Activated T-cell treated with anti-CD3 and anti-CD28 coated beads for 48 hours (primary cell): ENCODE data around the gene PTCHD1.

Experiments used
- DNase-seq: peaks from one replicate; pipeline ENCODE4 v3.0.0-alpha.2; 2020; ENCODE audit warnings: low read depth

Gene PTCHD1

DNA sequence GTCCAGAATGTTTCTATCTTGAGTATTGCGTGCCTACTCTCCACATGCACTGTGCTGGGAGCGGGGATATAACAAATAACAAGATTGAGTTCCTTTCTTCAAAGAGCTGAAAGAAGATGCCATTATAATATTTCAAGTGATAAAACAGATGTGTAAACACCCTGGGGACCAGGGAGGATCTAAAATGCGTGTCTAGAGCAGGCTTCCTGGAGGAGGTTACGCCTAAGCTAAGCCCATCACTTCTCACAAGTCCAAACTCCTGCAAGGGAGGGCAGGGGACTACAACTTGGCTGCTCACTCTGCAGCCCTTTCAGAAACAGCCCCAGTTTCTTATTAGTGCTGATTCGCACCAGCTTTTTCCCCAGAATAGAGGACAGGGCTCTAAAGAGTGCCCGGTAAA, 21.5 kb downstream of the PTCHD1 start:
- DNase-seq = no peak

DNA sequence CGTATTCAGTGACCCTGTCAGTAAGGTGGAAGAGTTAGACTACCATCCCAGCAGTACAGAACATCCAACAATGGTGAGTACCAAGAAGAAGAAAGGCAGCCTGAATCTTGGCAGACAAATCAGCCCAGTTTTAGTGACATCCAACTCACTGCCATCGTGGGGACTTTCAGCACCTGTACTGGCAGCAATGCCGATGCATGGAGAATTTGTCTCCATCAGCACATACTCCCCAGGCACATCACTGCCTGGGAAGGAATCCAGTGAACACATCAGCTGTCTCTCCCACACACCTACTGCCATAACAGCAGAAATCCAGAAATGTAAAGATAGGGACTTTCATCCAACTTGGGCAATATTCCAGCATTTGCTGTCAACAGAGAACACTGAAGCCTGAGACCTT, 29.8 kb downstream of the PTCHD1 start:
- DNase-seq = no peak

DNA sequence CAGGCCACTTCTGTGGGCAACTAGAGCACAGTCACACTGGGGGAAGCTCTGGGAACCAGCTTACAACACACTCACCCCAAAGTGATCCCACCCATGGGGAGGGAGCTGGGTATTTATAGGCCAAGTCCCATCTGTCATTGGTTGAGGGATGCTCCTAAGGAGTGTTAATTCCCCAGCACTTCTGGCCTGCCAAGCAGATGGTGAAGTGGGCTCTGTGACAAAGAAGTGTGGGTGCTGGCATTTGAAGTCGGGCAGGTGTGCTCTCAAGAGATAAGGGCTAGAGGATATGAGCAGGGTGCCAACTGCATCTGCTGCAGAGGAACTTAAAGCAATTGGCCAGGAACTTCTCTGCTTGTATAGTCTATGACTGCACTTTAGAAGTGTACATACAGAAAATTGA, 30.9 kb downstream of the PTCHD1 start:
- no peak for DNase-seq

DNA sequence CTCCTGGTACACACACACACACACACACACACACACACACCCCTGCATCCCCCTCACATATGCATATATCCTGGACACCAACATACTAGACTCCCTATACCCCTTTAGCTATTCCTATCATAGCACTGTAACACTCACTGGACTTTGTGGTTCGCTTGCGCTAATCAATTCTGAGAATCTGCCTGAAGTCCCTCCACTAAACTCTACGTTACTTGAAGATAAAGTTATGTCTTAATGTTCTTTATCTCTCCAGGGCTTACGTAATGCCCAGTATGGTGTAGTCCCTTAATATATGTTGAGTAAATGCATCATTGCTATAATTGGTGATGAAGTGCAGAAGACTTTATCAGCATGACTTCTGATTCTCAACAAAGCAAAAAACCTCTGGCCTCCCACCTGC, 32.3 kb downstream of the PTCHD1 start:
- DNase-seq = no peak

DNA sequence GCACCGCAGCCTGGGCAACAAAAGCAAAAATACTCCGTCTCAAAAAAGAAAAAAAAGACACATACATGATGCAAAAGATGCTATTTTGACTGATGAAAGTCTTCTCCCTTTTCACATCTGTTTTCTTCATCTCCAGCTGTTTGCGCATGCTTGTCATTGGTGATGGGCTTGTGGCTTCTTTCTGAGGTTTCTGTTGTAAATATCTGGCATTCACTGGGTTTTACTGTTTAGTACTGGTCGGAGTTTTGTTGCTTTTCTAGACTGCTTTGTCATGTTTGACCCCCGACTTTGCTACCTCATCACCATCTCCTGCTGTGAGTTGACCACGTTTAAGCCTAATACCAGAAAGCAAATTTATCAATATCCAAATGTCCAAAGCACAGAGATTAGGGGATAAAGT, 34.4 kb downstream of the PTCHD1 start:
- no peak for DNase-seq

DNA sequence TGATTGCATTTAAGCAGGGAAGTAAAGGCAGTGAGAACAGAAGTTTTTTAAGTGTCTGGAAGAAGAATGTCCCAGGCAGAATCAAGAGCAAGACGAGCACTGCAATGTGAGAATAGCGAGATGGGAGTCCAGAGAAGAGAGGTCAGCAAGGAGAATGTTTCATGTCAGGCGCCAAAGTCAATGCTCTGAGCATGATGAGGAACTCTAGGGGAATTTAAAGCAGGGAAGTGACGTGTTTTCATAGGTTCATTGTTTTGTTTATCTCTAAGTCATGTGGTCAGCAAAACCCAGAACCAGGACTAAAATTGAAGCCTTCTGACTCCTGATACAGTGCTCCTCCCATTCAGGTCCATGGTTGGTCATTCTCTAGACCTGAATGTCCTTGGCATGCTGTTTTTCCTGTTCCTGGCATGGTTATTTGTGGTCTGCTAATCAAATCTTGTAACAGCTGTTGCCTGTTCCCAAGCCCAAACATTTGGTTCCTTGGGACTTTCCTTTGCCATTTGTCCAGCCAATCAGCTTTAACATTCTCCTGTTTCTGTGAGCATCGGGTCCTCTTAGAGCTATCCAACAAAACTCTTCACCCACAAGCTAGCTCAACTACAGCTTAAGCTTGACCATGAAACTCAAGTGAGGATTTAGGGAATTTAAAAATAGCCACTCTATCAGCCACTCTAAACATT, 37.7 kb downstream of the PTCHD1 start:
- no peak for DNase-seq

DNA sequence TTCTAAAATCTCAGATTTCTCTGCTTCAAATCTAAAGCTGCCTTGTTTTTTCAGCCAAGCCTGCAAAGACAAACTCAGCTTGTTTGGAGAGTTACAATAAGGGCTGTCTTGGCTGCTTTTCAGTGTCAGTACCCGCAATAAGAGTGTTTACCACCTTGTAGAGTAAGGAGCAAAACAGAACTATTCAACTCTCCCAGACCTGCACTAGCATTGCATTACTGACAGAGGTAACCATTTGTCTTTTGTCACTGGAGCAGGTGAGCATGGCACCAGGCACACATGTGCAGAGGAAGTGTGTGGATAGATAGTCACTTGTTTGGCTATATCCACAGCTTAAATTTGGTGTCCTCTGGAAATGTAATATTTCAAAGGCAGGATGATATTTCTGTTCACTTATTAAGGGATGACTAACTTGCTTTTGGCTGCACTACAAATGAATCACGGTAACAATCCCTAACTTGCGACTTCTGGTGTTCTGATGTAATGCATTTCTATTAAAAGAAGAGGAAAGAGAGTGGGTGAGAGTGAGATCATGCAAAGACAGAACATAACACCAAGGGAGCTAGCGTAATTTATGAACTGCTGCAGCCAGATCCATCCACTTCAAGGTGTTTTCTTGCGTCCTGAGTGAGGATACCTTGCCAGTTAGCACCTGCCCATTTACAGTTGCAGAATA, 38.6 kb downstream of the PTCHD1 start:
- DNase-seq = no peak

DNA sequence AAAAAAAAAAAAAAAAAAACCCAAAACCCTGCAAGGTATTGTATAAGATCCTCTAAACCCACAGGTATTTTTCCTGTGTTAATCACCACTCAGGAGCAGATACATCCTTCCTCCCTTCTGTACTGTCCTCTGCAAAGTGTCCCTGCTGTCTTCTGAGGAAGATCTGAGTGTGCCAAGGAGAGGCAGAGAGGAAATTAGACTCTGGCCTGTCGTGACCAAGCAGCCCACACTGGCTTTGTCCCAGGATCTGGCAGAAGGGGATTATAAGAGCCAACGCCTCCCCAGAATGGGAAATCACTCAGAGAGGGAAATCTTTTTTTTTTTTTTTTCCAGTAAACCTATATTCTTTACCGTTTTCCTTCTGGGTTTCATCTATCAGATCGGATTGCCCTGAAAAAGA, 39.6 kb downstream of the PTCHD1 start:
- DNase-seq = no peak

DNA sequence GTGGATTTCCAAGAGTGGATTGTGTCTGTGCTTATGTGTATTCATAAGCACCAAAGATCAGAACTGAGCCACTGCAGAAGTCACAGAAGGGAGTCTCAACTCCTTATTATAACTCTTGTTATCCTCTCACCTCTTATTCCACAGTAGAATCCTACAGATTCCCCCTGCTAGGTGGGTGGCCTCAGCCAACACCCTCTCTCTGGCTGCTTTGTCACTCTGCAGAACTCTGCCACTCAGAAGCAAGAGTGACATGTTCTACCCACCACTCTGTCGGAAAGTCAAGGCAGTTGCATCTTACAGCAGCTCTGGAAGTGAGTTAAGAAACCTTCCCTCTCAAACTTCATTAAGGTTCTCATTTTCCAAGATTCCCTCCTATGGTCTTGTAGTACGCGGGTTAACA, 41.9 kb downstream of the PTCHD1 start:
- DNase-seq = no peak

DNA sequence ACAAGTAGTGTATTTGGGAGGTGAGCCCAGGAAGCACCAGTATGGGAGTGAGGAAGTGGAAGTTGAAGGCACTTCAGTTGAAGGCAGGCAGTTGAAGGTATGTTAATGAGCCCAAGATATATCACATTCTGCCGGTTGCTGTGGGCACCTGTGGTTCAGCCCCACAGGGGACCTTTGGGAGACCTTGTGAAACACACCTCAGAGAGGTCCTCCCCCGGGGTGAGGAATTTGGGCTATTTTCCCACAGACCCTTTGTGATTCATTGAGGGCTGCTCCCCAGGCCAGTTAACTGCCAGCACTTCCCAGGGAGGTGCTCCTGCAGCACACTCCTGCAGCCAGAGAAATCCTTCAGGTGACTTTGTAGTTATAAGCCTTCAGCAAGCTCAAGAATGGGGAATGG, 45.9 kb downstream of the PTCHD1 start:
- DNase-seq = no peak

DNA sequence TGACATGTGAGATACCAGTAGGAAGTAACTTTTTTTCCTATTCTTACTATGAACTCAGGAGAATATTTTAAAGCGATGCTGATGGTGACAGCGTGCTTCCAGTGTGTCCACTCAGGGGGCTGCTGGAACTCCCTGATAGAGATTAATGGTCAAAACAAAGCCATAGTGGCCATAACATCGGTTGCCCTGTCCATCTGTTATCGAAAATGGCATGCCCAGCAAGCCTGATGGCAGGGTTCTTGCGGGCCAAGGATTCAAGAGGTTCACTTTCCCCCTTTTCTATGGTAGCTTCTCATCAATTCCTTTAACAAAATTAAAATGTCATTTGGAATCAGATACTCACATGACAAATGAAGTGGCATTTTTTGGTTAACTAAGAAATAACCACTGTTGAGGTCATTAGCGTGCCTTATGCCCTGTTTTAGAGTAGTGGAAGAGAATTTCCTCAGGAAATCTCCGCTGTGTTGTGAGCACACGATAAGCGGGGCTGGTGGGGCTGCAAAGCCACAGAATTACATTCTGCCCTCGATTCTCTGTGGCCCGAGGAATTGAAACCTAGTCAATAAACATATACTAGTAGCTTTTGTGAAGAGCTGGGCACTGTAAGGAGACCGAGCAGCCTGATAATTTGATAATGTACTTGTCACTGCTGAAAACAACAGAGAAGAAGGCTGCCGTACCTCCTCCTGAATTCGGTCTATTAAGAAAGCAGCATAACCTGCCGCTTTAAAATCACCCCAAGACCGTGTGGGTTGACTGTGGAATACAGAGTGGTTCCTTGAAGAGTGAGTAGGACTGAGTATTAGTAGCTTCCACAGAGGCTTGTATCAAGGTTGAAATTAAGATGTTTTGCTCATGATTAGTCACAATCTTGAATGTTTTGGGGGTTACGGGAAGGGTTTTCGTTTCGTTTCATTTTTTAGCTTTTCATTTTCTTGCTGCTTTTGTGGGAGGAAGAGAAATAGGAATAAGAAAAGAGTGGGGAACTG, 46.7 kb downstream of the PTCHD1 start:
- no peak for DNase-seq

DNA sequence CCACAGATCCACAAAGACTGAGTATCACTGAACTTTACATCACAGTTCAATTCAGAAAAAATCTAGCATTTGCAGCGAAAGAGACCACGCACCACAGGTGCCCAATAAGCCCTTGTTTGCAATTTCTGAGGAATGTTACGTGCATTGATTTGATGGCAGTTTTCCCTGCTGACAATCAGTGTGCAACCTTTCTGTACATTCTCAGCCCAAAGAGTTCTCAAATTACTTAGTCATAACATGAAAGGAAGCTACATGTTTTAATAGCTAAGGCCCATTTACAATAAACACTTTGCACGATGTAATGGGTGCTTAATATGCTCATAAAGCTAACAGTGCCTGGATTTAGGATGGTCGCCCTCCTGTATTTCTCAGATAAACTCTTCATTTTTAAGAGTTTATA, 47.9 kb downstream of the PTCHD1 start:
- DNase-seq = no peak

DNA sequence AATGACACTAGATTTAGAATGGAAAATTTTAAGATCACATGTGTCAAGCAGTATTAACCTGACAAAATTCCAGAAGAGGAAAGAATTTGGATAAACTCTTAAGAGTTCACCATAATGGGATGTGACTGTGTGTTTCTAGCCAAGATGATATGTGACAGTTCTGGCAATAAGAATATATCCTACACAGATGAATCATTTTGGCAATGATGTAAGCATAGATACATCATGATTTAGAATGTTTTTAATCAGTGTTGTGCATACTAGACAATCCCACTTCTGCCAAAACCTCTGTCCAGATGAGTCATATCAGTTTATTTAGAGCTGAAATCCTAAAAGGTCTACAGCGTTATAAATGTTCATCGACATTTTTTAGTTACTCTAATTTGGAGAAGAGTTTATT, 48.8 kb downstream of the PTCHD1 start:
- DNase-seq = no peak

DNA sequence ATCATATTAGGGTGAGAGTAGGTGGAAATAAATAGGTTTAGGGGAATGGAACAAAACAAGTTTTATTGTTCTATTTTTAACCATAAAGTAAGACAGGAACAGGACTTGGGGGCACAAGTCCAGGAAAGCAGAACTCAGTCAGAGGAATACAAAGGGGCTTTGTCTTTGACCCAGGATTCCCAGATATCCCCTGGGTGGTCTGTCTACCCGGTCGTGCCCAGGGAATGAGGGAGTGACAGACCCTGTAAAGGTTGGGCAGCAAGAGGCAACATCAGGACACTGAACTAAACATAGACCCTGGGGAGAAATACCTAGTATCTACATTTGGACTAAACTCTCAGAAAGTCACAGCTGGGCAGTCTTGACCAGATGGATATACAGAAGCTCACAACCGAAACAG, 50.6 kb downstream of the PTCHD1 start:
- DNase-seq = no peak

DNA sequence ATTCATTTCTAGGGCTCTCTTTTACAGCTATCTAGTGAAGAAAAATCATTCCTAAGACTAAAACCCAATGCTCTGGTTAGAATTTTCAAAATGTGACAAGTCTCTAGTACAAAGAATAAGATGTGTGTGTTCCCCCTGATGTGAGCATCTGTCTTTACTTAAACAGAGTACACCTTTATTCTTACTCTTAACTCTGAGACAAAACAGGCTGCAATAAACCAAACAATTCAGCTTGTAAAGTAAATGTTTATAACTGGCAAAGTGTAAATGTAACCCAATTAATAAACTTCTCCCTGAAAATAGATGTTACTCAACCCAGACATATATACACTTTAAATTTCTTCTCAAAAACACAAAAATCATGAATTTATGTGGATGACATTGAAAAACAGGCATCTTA, 51.6 kb downstream of the PTCHD1 start:
- no peak for DNase-seq

DNA sequence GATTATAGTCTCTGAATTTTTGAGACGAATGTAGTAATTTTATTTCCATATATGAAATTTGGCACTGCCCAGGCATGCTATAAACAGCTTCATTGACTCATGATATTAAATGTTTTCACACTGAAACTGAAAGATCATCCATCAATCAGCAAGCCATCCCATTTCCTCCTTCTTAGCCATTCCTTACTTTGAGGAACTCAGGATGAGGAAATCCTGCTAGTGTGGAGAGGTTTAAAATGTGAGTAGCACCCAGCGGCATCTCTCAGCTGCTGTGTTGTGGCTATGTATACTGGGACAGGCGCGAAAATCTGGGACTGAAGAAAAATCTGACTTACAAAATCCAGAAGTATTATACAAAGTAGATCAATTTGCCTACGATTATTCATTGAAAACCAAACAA, 52.1 kb downstream of the PTCHD1 start:
- DNase-seq = no peak

DNA sequence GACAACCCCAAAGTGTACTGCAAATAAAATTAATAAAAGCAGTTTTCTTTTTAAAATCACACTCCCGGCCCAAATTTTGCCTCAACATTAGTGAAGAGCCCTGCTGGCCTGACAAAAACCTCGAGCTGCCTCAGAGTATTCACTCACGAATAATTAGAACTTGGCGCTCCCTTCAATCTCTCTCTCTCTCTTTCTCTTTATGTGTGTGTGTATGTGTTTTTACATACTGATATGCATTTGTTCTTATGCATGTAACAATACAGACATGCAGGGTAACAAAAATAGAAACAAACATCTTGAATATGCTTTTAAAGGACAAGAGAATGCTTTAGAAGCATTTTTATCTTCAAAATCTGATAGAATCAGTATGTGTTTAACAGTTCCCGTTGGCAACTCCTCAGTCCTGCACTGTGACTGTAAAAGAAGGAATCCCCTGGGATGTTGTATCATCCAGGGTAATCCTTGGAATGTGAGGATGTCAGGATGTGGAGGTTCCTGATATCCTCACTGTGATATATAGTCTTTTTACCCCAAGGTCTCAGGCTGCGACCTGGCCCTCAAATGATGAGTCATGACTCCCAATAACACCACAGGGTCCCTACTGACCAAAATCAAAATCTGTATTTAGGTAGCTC, 53.0 kb downstream of the PTCHD1 start:
- DNase-seq = no peak

DNA sequence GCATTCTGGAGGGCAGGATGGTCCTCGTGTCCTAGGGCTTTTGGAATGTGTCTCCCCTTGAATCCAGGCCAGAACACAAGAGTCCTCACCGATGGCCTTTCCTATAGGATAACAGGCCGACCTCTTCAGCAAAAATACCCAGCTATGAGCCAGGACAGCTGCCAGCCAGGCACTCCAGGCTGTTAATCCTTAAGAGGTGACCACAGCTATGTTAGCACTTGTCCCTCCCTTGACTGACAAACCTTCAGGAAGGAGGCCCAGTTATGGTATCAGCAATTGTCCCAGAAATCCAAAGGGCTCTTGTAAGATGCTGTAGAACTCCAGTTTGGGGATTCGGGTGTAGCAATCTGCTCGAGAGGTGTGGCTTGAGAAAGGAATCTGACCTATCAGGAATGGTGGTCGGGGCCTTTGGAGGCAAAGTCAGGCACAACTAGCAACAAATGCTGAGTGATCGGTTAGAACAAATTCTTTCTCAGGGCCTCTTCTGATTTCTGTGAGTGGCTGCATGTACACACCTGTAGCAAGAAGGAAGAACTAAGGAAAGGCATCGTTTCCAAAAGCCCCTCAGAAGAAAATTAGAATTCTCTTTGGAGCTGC, 54.6 kb downstream of the PTCHD1 start:
- DNase-seq = no peak

DNA sequence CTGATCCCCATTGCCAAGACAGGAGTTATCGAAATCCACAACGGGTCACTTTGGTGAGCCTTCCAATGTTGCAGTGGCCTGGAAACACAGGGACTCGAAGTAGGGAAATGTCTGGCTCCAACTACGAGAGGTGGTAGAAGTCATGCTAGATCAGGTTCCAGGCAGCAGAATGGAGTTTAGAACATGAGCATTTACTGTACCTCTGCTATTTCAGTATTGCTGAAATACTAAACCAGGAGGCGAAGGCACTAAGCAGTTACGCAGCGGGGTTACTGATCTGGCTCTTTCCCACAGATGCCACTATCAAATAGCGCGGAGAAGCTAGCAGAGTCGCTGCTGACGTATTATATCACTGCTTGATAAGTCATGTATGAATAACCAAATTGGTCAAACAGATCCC, 56.3 kb downstream of the PTCHD1 start:
- DNase-seq = no peak

DNA sequence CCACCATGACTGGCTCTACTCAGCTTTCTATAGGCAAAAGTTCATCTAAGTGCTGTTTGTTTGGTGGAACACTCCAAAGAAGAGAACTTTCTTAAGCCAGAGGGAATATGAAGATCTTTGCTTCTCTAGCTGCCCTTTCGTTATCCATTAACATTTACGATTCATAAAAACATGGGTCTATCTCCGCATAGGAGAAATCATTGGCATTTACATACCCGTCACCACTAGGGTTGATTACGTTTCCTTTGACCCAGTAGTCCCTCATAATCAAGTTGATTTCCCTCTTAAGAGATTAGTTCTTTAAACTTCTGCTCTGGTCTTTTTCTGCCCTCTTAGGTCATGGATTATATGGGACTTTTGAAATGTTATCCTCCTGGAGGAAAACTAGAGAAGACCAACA, 57.5 kb downstream of the PTCHD1 start:
- no peak for DNase-seq

DNA sequence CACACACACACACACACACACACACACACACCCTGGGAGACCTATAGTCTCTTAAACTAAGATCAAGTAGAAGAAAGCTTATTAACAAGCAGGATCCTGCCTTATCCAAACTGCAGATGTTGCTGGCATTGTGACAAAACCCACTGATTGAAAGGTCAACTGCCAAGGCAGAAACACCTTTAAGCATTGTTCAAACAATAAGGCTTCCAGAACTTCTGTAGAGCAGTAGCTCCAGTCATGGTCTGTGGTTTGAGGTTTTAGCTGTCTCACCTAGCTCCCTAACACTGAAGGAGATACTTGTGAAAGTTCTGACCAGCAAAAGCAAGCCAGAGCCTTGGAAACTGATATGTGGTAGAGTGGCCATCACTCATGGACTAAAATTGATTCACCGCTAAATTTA, 59.8 kb downstream of the PTCHD1 start:
- no peak for DNase-seq

DNA sequence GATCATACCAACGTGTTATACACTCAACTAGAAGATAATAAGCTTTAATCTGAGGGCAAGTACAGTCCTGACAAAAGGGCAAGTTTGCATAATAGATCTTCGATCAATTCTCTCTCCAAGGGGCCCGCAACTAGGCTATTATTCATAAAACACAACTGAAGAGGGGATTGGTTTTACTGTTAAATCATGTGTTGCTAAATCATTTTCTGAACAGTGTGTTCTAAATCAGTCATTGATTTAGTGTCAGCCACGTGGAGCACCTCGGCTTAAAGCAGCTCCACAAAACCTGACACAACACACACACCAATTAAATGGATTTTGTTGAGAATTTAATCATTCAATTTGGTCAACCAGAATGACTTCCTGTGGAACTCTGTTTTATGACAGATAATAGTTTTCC, 61.6 kb downstream of the PTCHD1 start:
- no peak for DNase-seq
